A673 (cell line): ENCODE results near the gene SLC7A6. TPM values are rescaled to one million over a fixed set of nuclear protein-coding genes. Genes with fewer than 3 reads are reported as not detected.

Experiments used
- BruUV-seq: library from RNA; stranded (reverse); fragments of 400-500 nt; replicated peaks from 2 replicates; lab custom pipeline; 2021; lab: Mats Ljungman, UMichigan
- CTCF ChIA-PET: fragments of 300-600 bp; sonication (Branson Sonifier 250); formaldehyde crosslinking; loops from one replicate; lab custom pipeline; 2022; ENCODE audit warnings: antibody characterized with exemption; lab: Charles Lee
- POLR2A ChIA-PET: fragments of 300-600 bp; sonication (Branson Sonifier 250); formaldehyde crosslinking; loops from one replicate; lab custom pipeline; 2022; ENCODE audit warnings: antibody characterized with exemption; ENCODE audit not compliant: low non-redundant PET; lab: Charles Lee
- DNase-seq: peaks from one replicate; pipeline ENCODE4 v3.0.0-alpha.2; 2015; ENCODE audit warnings: low spot score
- H3K27ac ChIP-seq: fragments of 200-600 bp; sonication (generic); 2 replicates; pipeline ENCODE4 v1.5.1; 2016; ENCODE audit warnings: mixed run types, low read depth, mild to moderate bottlenecking, mixed read lengths, antibody characterized with exemption, low read length; ENCODE audit not compliant: poor library complexity, severe bottlenecking
- H3K27me3 ChIP-seq: fragments of 200-600 bp; sonication (generic); replicated peaks from 2 replicates; pipeline ENCODE4 v1.6.1; 2017; ENCODE audit warnings: mixed run types, low read depth, mild to moderate bottlenecking, mixed read lengths, antibody characterized with exemption, low read length; ENCODE audit not compliant: insufficient read depth, poor library complexity
- H3K36me3 ChIP-seq: fragments of 200-600 bp; sonication (generic); 2 replicates; pipeline ENCODE4 v1.6.1; 2016; ENCODE audit warnings: mixed run types, mild to moderate bottlenecking, mixed read lengths, antibody characterized with exemption, low read length; ENCODE audit not compliant: insufficient read depth, poor library complexity, severe bottlenecking
- H3K4me1 ChIP-seq: fragments of 200-600 bp; sonication (generic); 2 replicates; pipeline ENCODE4 v1.6.1; 2017; ENCODE audit warnings: mixed run types, mild to moderate bottlenecking, mixed read lengths, antibody characterized with exemption, low read length; ENCODE audit not compliant: insufficient read depth, poor library complexity, severe bottlenecking
- H3K4me3 ChIP-seq: fragments of 200-600 bp; sonication (generic); 2 replicates; pipeline ENCODE4 v1.5.1; 2016; ENCODE audit warnings: low read depth, mixed run types, mild to moderate bottlenecking, mixed read lengths, low read length; ENCODE audit not compliant: poor library complexity, severe bottlenecking
- H3K9me3 ChIP-seq: fragments of 200-600 bp; sonication (generic); 2 replicates; pipeline ENCODE4 v1.6.1; 2016; ENCODE audit warnings: mixed run types, low read depth, mild to moderate bottlenecking, mixed read lengths, antibody characterized with exemption, low read length; ENCODE audit not compliant: poor library complexity, severe bottlenecking
- EZH2 ChIP-seq: fragments of 200-600 bp; sonication (generic); IDR thresholded peaks from 2 replicates; pipeline ENCODE4 v1.6.1; 2017; ENCODE audit warnings: borderline replicate concordance, low read depth, mild to moderate bottlenecking, mixed read lengths, antibody characterized with exemption, low read length; ENCODE audit not compliant: poor library complexity, severe bottlenecking
- intact Hi-C: fragments of 100-400 bp; cut with micrococcal nuclease; formaldehyde crosslinking; loops from one replicate; pipeline ENCODE4 v1.10.0; 2022; ENCODE audit not compliant: unreplicated experiment
- total RNA-seq: library from RNA; stranded (reverse); gene quantifications from 2 replicates; pipeline ENCODE4 v1.2.3, GENCODE V29; 2021
- TF ChIP-seq, protein P1 (sequence below): fragments of 300-800, 200-600 bp; sonication (generic); conservative IDR thresholded peaks from 2 replicates; pipeline ENCODE4 v1.5.1; 2017; ENCODE audit warnings: low read depth, mild to moderate bottlenecking, antibody characterized with exemption, low read length, moderate library complexity, mixed read lengths

Gene SLC7A6
- total RNA-seq, 1 experiment from 2014 or later = 58.7 TPM

DNA sequence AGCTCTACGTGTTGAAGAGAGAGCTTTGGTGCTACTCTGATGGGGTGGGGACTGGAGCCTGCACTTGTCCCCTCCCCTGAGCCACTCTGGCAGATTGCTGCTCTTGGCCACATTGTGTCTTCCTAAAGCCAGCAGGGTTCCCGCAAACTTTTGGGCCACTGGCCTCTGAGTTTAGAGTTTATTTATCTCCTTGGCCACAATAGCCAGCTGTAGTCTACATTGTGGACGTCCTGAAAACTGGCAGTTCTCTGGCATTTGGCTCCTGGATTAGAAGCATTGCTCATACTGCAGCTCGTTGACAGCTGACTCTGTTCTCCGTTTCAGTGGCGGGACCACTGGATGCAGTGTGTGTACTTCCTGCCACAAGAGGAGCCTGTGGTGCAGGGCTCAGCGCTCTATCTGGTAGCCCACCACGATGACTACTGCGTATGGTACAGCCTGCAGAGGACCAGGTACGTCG lies 81.1 kb downstream of the SLC7A6 start:
- POLR2A ChIA-PET = no interaction called here
- H3K36me3 ChIP-seq = peaks cover 29% of the 10 kb centered on the region
- CTCF ChIA-PET = no interaction called here
- no peaks in the 10 kb centered on the region for H3K27me3 ChIP-seq
- no peak overlapping the region for H3K27ac ChIP-seq
- no TSS peak for BruUV-seq
- intact Hi-C loops = no loop called here
- H3K4me1 ChIP-seq = no peaks in the 10 kb centered on the region
- no peak for DNase-seq
- no peaks in the 10 kb centered on the region for H3K9me3 ChIP-seq
- no peak overlapping the region for H3K4me3 ChIP-seq
- TF ChIP-seq EZH2 = no peak
- TF ChIP-seq, protein P1, sequence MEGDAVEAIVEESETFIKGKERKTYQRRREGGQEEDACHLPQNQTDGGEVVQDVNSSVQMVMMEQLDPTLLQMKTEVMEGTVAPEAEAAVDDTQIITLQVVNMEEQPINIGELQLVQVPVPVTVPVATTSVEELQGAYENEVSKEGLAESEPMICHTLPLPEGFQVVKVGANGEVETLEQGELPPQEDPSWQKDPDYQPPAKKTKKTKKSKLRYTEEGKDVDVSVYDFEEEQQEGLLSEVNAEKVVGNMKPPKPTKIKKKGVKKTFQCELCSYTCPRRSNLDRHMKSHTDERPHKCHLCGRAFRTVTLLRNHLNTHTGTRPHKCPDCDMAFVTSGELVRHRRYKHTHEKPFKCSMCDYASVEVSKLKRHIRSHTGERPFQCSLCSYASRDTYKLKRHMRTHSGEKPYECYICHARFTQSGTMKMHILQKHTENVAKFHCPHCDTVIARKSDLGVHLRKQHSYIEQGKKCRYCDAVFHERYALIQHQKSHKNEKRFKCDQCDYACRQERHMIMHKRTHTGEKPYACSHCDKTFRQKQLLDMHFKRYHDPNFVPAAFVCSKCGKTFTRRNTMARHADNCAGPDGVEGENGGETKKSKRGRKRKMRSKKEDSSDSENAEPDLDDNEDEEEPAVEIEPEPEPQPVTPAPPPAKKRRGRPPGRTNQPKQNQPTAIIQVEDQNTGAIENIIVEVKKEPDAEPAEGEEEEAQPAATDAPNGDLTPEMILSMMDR = no peak

DNA sequence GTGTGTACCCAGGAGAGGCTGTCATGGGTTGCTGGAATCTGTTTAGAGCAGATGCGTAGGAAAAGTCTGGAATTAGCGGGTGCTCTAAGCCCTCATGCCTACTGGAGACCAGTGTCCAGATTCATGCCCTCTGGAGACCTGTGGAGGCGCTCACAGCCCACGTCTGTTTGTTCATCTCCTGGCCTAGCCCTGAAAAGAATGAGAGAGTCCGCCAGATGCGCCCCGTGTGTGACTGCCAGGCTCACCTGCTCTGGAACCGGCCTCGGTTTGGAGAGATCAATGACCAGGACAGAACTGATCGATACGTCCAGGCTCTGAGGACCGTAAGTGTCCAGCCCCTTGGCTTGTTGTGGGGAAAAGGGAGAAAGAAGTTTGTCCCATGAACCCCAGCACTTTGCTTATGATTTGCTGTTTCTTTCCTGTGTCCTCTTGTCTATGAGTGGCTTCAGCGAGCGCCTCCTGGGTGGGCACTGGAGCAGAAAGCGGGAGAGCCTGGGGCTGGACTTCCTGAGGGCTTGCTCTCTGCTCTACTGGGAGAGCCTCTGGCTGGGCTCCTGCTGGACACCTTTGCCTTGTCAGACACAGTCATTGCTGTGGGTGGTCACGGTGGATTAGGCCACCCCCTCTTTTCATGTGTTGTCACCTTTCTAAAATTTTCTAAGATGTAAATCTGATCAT lies 81.8 kb downstream of the SLC7A6 start:
- BruUV-seq = no TSS peak
- Histone ChIP-seq H3K27ac (no peak overlapping the region), H3K9me3 (no peaks in the 10 kb centered on the region), H3K36me3 (peaks cover 23% of the 10 kb centered on the region), H3K4me1 (no peaks in the 10 kb centered on the region), H3K4me3 (no peak overlapping the region), H3K27me3 (no peaks in the 10 kb centered on the region)
- intact Hi-C loops = no loop called here
- POLR2A ChIA-PET = no interaction called here
- TF ChIP-seq, protein P1 = no peak
- TF ChIP-seq EZH2 = no peak
- CTCF ChIA-PET = no interaction called here
- no peak for DNase-seq

DNA sequence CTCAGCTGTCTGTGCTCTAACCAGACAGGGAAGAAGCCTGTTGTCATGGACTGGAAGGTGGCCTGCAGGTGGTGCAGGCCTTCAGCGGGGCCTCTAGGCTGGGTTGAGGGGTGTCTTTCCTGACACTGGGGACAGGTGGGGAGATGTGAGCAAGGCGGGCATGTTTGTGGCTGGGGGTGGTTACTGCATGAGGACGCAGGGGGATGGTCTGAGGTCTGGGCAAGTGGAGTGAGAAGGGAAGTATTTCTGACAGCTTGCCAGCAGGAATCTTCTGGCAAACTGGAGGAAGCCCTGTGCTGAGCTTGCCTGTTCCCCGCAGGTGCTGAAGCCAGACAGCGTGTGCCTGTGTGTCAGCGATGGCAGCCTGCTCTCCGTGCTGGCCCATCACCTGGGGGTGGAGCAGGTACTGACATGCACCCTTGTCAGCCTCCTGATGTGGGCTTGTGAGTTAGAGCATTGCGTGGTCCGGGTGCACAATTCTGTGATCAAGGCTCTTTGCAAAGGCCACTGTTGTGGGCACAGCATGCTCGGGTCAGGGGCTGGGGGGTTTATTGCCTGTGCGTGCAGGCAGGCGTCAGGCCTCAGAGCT lies 82.7 kb downstream of the SLC7A6 start:
- Histone ChIP-seq H3K36me3 (peaks cover 24% of the 10 kb centered on the region), H3K27ac (no peak overlapping the region), H3K27me3 (no peaks in the 10 kb centered on the region), H3K9me3 (no peaks in the 10 kb centered on the region), H3K4me3 (no peak overlapping the region), H3K4me1 (no peaks in the 10 kb centered on the region)
- intact Hi-C loops = no loop called here
- POLR2A ChIA-PET = no interaction called here
- BruUV-seq = no TSS peak
- no peak for TF ChIP-seq EZH2
- TF ChIP-seq, protein P1 = no peak
- CTCF ChIA-PET = no interaction called here
- DNase-seq = no peak
